ENCODE measurements around the gene DSTN. TPM values are rescaled to one million over a fixed set of nuclear protein-coding genes. Genes with fewer than 3 reads are reported as not detected.

The DSTN gene
- total RNA-seq, 1 experiment from 2014 or later: 202 TPM

- ChIA-PET POLR2A (no interaction called here), RAD21 (ENCODE audit: low non-redundant PET in 1 of 2, low total read pairs in 2 of 2, uncharacterized antibody in 2 of 2, unreplicated experiment in 2 of 2) (interaction anchor here in 1 of 2 experiments (1.0 kb wide), 1 partner anchor 112 kb away, joined by 3 read pairs; no protein-coding TSS in a partner anchor), CTCF (interaction anchor here (0.5 to 2.1 kb wide), 6 partner anchors 16 to 845 kb away, joined by 3 to 5 read pairs (median 4); partner anchors contain the start of gene DSTN)
- no peaks in the 10 kb centered on the region for H3K9me2 ChIP-seq (ENCODE audit: insufficient read depth)
- H3K4me2 ChIP-seq (ENCODE audit: low read length): no peak overlapping the region
- no peak overlapping the region for H3K9ac ChIP-seq (ENCODE audit: low read length)
- no TSS peak for BruUV-seq (replicated peaks)
- H3K27me3 ChIP-seq (ENCODE audit: insufficient read depth, low read length): no peaks in the 10 kb centered on the region
- DNase-seq (ENCODE audit: low read depth, low spot score) (no peak), ATAC-seq (peak; percentile 81)
- intact Hi-C loops (cut with micrococcal nuclease): loop anchor here (1.0 kb wide), 1 partner anchor 145 kb away; no protein-coding TSS in a partner anchor
- peaks cover 84% of the 10 kb centered on the region for H3K79me2 ChIP-seq (ENCODE audit: insufficient read depth, low read length)
- no peaks in the 10 kb centered on the region; a peak in 1 of 4 replicates for H3K4me1 ChIP-seq (ENCODE audit: control insufficient read depth in 1 of 2, insufficient read depth in 2 of 2, low read length in 2 of 2)
- no peak overlapping the region for H3K27ac ChIP-seq (ENCODE audit: low read depth, low read length)
- H3K36me3 ChIP-seq (ENCODE audit: control insufficient read depth in 1 of 2, insufficient read depth in 2 of 2, low read length in 2 of 2): peaks cover 0 to 4% of the 10 kb centered on the region in 2 experiments; a peak in 2 of 4 replicates
- no peaks in the 10 kb centered on the region for H4K20me1 ChIP-seq (ENCODE audit: insufficient read depth)
- H3K9me3 ChIP-seq (ENCODE audit: control insufficient read depth in 1 of 2, insufficient read depth in 1 of 2, low read depth in 1 of 2, low read length in 2 of 2): no peaks in the 10 kb centered on the region
- no peak overlapping the region for H3K4me3 ChIP-seq (replicated peaks in 1 of 2; ENCODE audit: low read depth in 1 of 2, low read length in 2 of 2)
- TF ChIP-seq CTCF (IDR thresholded peaks at IDR 0.05 in 2 of 3, conservative IDR thresholded peaks at IDR 0.05 in 1 of 3; ENCODE audit: borderline replicate concordance in 1 of 3, insufficient read depth in 1 of 3, low read depth in 2 of 3, low read length in 2 of 3) (peak; percentile 19 to 65 (median 64); a peak in 5 of 6 replicates), POLR2AphosphoS5 (IDR thresholded peaks at IDR 0.05; ENCODE audit: low read depth, low read length) (no peak), RAD21 (IDR thresholded peaks at IDR 0.05; ENCODE audit: low read depth) (peak; percentile 34; the same call in 1 of the 2 replicates)
- no peak overlapping the region for H2AFZ ChIP-seq (ENCODE audit: low read depth, low read length, poor library complexity, severe bottlenecking)
Measured at GRCh38 chr20:17648791-17649730, 79.2 kb downstream of the DSTN start.
